IgD-negative memory B cell (primary cell): Measurements from ENCODE around the gene PRKD1. TPM values are rescaled to one million over a fixed set of nuclear protein-coding genes. Genes with fewer than 3 reads are reported as not detected.

Experiments
- H3K27ac Mint-ChIP-seq, 3 donors: one replicate each; pipeline ENCODE4 v1.8.0; 2020 to 2022; ENCODE audit warnings: mild to moderate bottlenecking in 3 of 3, mixed read lengths in 3 of 3, moderate library complexity in 1 of 3
- H3K27me3 Mint-ChIP-seq: one replicate; pipeline ENCODE4 v1.8.0; 2021; ENCODE audit warnings: mixed read lengths
- H3K36me3 Mint-ChIP-seq: one replicate; pipeline ENCODE4 v1.8.0; 2020; ENCODE audit warnings: mild to moderate bottlenecking, mixed read lengths
- H3K4me1 Mint-ChIP-seq, 3 donors: one replicate each; pipeline ENCODE4 v1.8.0; 2020 to 2022; ENCODE audit warnings: mixed read lengths in 3 of 3, mild to moderate bottlenecking in 1 of 3
- H3K4me3 Mint-ChIP-seq, 4 donors: one replicate each; pipeline ENCODE4 v1.8.0; 2020 to 2022; ENCODE audit warnings: mild to moderate bottlenecking in 4 of 4, mixed read lengths in 4 of 4, moderate library complexity in 3 of 4
- H3K9me3 Mint-ChIP-seq, 3 donors: one replicate each; pipeline ENCODE4 v1.8.0; 2020 to 2021; ENCODE audit warnings: mixed read lengths in 3 of 3, mild to moderate bottlenecking in 1 of 3
- polyA plus RNA-seq: library from polyadenylated mRNA; unstranded; fragments of 300-500 nt; fragmentation: Illumina TruSeq; gene quantifications from one replicate; pipeline ENCODE4 v1.2.3, GENCODE V29; 2021

The PRKD1 gene
- polyA plus RNA-seq, 1 donor from 2014 or later: 1.0 TPM

- H3K9me3 Mint-ChIP-seq: peaks cover 0 to 6% (median 6%) of the 10 kb centered on the region in 3 donors
- H3K27ac Mint-ChIP-seq: no peak overlapping the region
- no peaks in the 10 kb centered on the region for H3K27me3 Mint-ChIP-seq
- H3K36me3 Mint-ChIP-seq: no peaks in the 10 kb centered on the region
- no peak overlapping the region for H3K4me3 Mint-ChIP-seq
- peaks cover 0 to 2% (median 0%) of the 10 kb centered on the region in 3 donors for H3K4me1 Mint-ChIP-seq
Observed at GRCh38 chr14:29601616-29602015, 326.0 kb downstream of the PRKD1 start.

GRCh38 chr14:29587761-29588470, 339.7 kb downstream of the PRKD1 start:
- H3K4me3 Mint-ChIP-seq: no peak overlapping the region
- no peaks in the 10 kb centered on the region for H3K27me3 Mint-ChIP-seq
- H3K27ac Mint-ChIP-seq: no peak overlapping the region
- peaks cover 4% of the 10 kb centered on the region for H3K36me3 Mint-ChIP-seq
- H3K4me1 Mint-ChIP-seq: peaks cover 0 to 2% (median 0%) of the 10 kb centered on the region in 3 donors
- peaks cover 0 to 3% (median 2%) of the 10 kb centered on the region in 3 donors for H3K9me3 Mint-ChIP-seq

GRCh38 chr14:29587046-29587445, 340.6 kb downstream of the PRKD1 start:
- peaks cover 0 to 2% (median 0%) of the 10 kb centered on the region in 3 donors for H3K4me1 Mint-ChIP-seq
- peaks cover 4% of the 10 kb centered on the region for H3K36me3 Mint-ChIP-seq
- no peaks in the 10 kb centered on the region for H3K27me3 Mint-ChIP-seq
- peaks cover 0 to 5% (median 3%) of the 10 kb centered on the region in 3 donors for H3K9me3 Mint-ChIP-seq
- H3K4me3 Mint-ChIP-seq: no peak overlapping the region
- H3K27ac Mint-ChIP-seq: no peak overlapping the region

GRCh38 chr14:29584992-29585391, 342.7 kb downstream of the PRKD1 start:
- Mint-ChIP-seq H3K36me3 (peaks cover 4% of the 10 kb centered on the region), H3K9me3 (peaks cover 0 to 5% (median 3%) of the 10 kb centered on the region in 3 donors), H3K27ac (no peak overlapping the region), H3K4me3 (no peak overlapping the region), H3K27me3 (no peaks in the 10 kb centered on the region), H3K4me1 (peaks cover 0 to 2% (median 0%) of the 10 kb centered on the region in 3 donors)

- peaks cover 4% of the 10 kb centered on the region for H3K36me3 Mint-ChIP-seq
- H3K9me3 Mint-ChIP-seq: peaks cover 0 to 5% (median 0%) of the 10 kb centered on the region in 3 donors
- H3K4me1 Mint-ChIP-seq: peaks cover 2 to 7% (median 4%) of the 10 kb centered on the region in 3 donors
- H3K27me3 Mint-ChIP-seq: no peaks in the 10 kb centered on the region
- no peak overlapping the region for H3K4me3 Mint-ChIP-seq
- no peak overlapping the region for H3K27ac Mint-ChIP-seq
Observed at GRCh38 chr14:29580763-29581162, 346.9 kb downstream of the PRKD1 start.

- peaks cover 0 to 4% (median 0%) of the 10 kb centered on the region in 3 donors for H3K9me3 Mint-ChIP-seq
- H3K36me3 Mint-ChIP-seq: peaks cover 1% of the 10 kb centered on the region
- no peak overlapping the region for H3K27ac Mint-ChIP-seq
Observed at GRCh38 chr14:29579838-29580237, 347.8 kb downstream of the PRKD1 start.

GRCh38 chr14:29576927-29577326, 350.7 kb downstream of the PRKD1 start:
- Mint-ChIP-seq H3K4me3 (no peak overlapping the region), H3K27me3 (no peaks in the 10 kb centered on the region), H3K4me1 (peaks cover 6 to 15% (median 9%) of the 10 kb centered on the region in 3 donors), H3K27ac (no peak overlapping the region), H3K9me3 (peaks cover 3 to 9% (median 4%) of the 10 kb centered on the region in 3 donors), H3K36me3 (peaks cover 7% of the 10 kb centered on the region)

More at GRCh38 chr14:29579838-29580237, 347.8 kb downstream of the PRKD1 start:
- no peaks in the 10 kb centered on the region for H3K27me3 Mint-ChIP-seq
- no peak overlapping the region for H3K4me3 Mint-ChIP-seq
- H3K4me1 Mint-ChIP-seq: peaks cover 5 to 10% (median 9%) of the 10 kb centered on the region in 3 donors

GRCh38 chr14:29569194-29569593, 358.5 kb downstream of the PRKD1 start:
- Mint-ChIP-seq H3K36me3 (peaks cover 7% of the 10 kb centered on the region), H3K4me1 (peaks cover 0 to 3% (median 0%) of the 10 kb centered on the region in 3 donors), H3K27ac (no peak overlapping the region), H3K4me3 (no peak overlapping the region), H3K27me3 (no peaks in the 10 kb centered on the region), H3K9me3 (peaks cover 4 to 31% (median 6%) of the 10 kb centered on the region in 3 donors)

- peaks cover 0 to 15% (median 4%) of the 10 kb centered on the region in 3 donors for H3K9me3 Mint-ChIP-seq
- no peaks in the 10 kb centered on the region for H3K27me3 Mint-ChIP-seq
- H3K27ac Mint-ChIP-seq: no peak overlapping the region
- H3K4me3 Mint-ChIP-seq: no peak overlapping the region
- peaks cover 0 to 5% (median 2%) of the 10 kb centered on the region in 3 donors for H3K4me1 Mint-ChIP-seq
- no peaks in the 10 kb centered on the region for H3K36me3 Mint-ChIP-seq
Observed at GRCh38 chr14:29566194-29566593, 361.5 kb downstream of the PRKD1 start.

GRCh38 chr14:29558516-29558915, 369.1 kb downstream of the PRKD1 start:
- H3K9me3 Mint-ChIP-seq: no peaks in the 10 kb centered on the region
- H3K27ac Mint-ChIP-seq: no peak overlapping the region
- H3K4me3 Mint-ChIP-seq: no peak overlapping the region
- no peaks in the 10 kb centered on the region for H3K27me3 Mint-ChIP-seq
- peaks cover 1% of the 10 kb centered on the region for H3K36me3 Mint-ChIP-seq
- peaks cover 0 to 3% (median 2%) of the 10 kb centered on the region in 3 donors for H3K4me1 Mint-ChIP-seq

- Mint-ChIP-seq H3K27me3 (no peaks in the 10 kb centered on the region), H3K4me3 (no peak overlapping the region), H3K36me3 (peaks cover 3% of the 10 kb centered on the region), H3K27ac (no peak overlapping the region), H3K4me1 (peaks cover 0 to 2% (median 1%) of the 10 kb centered on the region in 3 donors), H3K9me3 (no peaks in the 10 kb centered on the region)
Observed at GRCh38 chr14:29554335-29554734, 373.3 kb downstream of the PRKD1 start.

- H3K27ac Mint-ChIP-seq: no peak overlapping the region
- no peaks in the 10 kb centered on the region for H3K27me3 Mint-ChIP-seq
- peaks cover 0 to 2% (median 1%) of the 10 kb centered on the region in 3 donors for H3K4me1 Mint-ChIP-seq
- peaks cover 3% of the 10 kb centered on the region for H3K36me3 Mint-ChIP-seq
- H3K4me3 Mint-ChIP-seq: no peak overlapping the region
- H3K9me3 Mint-ChIP-seq: no peaks in the 10 kb centered on the region
Observed at GRCh38 chr14:29553427-29553826, 374.2 kb downstream of the PRKD1 start.

- H3K36me3 Mint-ChIP-seq: peaks cover 3% of the 10 kb centered on the region
- H3K4me3 Mint-ChIP-seq: no peak overlapping the region
- peaks cover 0 to 2% (median 2%) of the 10 kb centered on the region in 3 donors for H3K4me1 Mint-ChIP-seq
- H3K27me3 Mint-ChIP-seq: no peaks in the 10 kb centered on the region
- no peaks in the 10 kb centered on the region for H3K9me3 Mint-ChIP-seq
- no peak overlapping the region for H3K27ac Mint-ChIP-seq
Observed at GRCh38 chr14:29548948-29549370, 378.7 kb downstream of the PRKD1 start.

- H3K27ac Mint-ChIP-seq: no peak overlapping the region
- no peaks in the 10 kb centered on the region for H3K27me3 Mint-ChIP-seq
- H3K9me3 Mint-ChIP-seq: no peaks in the 10 kb centered on the region
- H3K36me3 Mint-ChIP-seq: peaks cover 1% of the 10 kb centered on the region
- H3K4me1 Mint-ChIP-seq: peaks cover 0 to 2% (median 2%) of the 10 kb centered on the region in 3 donors
- H3K4me3 Mint-ChIP-seq: no peak overlapping the region
Observed at GRCh38 chr14:29545714-29546113, 381.9 kb downstream of the PRKD1 start.

- H3K9me3 Mint-ChIP-seq: peaks cover 0 to 2% (median 0%) of the 10 kb centered on the region in 3 donors
- no peaks in the 10 kb centered on the region for H3K4me1 Mint-ChIP-seq
- H3K36me3 Mint-ChIP-seq: peaks cover 2% of the 10 kb centered on the region
- H3K4me3 Mint-ChIP-seq: no peak overlapping the region
- no peaks in the 10 kb centered on the region for H3K27me3 Mint-ChIP-seq
- H3K27ac Mint-ChIP-seq: no peak overlapping the region
Observed at GRCh38 chr14:29536886-29537511, 390.6 kb downstream of the PRKD1 start.
